Subcutaneous abdominal adipose tissue (tissue), 5 donors: ENCODE measurements around the gene SLC7A1.

Source experiments
- H3K27ac ChIP-seq: one replicate; pipeline ENCODE4 v1.7.0; 2013; ENCODE audit warnings: low read depth, mild to moderate bottlenecking, inconsistent platforms, low read length, moderate library complexity
- H3K27me3 ChIP-seq, 5 donors: one replicate each; pipeline ENCODE4 v1.7.0; 2013; ENCODE audit warnings: low read length in 5 of 5, inconsistent platforms in 1 of 5; ENCODE audit not compliant: control insufficient read depth in 5 of 5, insufficient read depth in 4 of 5
- H3K36me3 ChIP-seq, 5 donors: one replicate each; pipeline ENCODE4 v1.7.0; 2013; ENCODE audit warnings: low read length in 5 of 5; ENCODE audit not compliant: control insufficient read depth in 5 of 5, insufficient read depth in 5 of 5
- H3K4me1 ChIP-seq, 5 donors: one replicate each; pipeline ENCODE4 v1.7.0; 2013; ENCODE audit warnings: low read length in 5 of 5, mild to moderate bottlenecking in 3 of 5, moderate library complexity in 1 of 5; ENCODE audit not compliant: control insufficient read depth in 5 of 5, insufficient read depth in 5 of 5
- H3K4me3 ChIP-seq, 5 donors: one replicate each; pipeline ENCODE4 v1.7.0; 2013; ENCODE audit warnings: low read length in 5 of 5, low read depth in 1 of 5
- H3K9ac ChIP-seq, 5 donors: one replicate each; pipeline ENCODE4 v1.7.0; 2013; ENCODE audit warnings: low read length in 5 of 5, mild to moderate bottlenecking in 4 of 5, moderate library complexity in 3 of 5
- H3K9me3 ChIP-seq, 5 donors: one replicate each; pipeline ENCODE4 v1.7.0; 2013; ENCODE audit warnings: low read length in 5 of 5; ENCODE audit not compliant: control insufficient read depth in 5 of 5
- donor health status: healthy.
- donor health status: healthy.
- donor health status: healthy.
- donor health status: healthy.
- donor health status: healthy.

The SLC7A1 gene

DNA sequence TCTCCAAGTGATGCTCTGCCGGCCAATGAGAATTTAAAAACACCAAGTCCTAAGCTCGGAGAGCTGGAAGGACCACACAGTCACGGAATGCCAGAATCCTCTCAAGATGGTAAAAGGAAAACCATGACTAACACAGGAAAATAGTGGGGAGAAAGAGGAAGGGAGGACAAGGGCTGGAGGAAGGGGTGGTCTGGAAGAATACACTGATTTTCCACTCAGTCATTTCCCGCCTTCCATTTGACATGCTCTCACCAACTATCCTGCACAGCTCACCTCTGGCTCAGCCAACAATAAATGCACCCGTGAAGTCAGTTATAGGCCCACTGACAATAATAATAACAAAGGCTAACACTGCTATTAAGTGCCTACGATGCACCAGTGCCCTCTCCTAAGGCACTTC, 31.5 kb downstream of the SLC7A1 start:
- Histone ChIP-seq H3K4me1 (peaks cover 0 to 9% (median 7%) of the 10 kb centered on the region in 5 donors), H3K9ac (no peak overlapping the region), H3K9me3 (no peaks in the 10 kb centered on the region), H3K27me3 (no peaks in the 10 kb centered on the region), H3K27ac (no peak overlapping the region), H3K36me3 (no peaks in the 10 kb centered on the region), H3K4me3 (no peak overlapping the region)

DNA sequence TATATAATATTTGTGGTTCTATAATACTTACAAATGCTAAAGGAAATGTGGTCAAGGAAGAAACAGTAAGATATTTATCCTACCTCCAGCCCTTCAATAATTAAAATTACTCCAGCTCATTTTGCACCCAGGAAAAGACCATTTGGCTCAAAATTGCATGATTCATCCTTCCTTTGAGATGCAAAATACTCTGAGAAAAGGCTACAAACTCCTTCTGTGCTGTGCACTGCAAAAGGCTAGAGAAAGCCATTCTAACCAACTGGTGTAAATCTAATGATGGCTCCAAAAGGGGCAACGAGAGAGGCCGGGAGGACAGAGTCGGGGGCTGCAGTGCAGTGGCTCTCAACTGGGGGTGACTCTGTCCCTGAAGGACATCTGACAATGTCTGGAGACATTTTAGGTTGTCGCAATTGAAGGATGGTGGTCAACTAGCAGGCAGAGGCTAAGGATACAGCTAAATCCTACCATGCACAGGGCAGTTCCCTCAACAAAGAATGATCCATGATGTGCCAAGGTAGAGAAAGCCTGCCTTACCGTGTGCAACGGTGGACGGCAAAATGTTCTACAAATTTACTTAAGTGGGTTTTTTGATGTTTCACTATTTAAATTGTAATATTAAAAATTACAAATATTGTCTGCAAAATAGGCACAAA, 32.6 kb downstream of the SLC7A1 start:
- H3K27ac ChIP-seq: no peak overlapping the region
- H3K9me3 ChIP-seq: no peaks in the 10 kb centered on the region
- no peak overlapping the region for H3K9ac ChIP-seq

DNA sequence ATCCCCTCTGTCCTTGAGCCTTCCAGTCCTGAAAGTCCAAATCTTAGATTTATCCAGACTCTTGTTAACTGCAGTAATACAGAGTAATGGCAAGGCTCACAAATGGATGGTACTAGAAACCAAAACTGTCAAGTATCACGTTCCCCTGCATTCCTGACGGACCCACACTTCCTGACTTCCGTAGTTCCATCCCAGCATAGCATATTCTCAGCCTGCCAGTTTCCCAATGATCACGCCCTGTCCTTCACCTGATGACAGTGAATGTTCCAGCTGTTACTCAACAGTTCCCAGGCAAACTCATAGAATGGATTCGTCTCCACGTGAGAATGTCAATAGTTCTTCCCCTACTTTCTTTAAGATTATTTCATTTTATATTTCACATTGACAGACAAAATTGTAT, 33.6 kb downstream of the SLC7A1 start:
- no peaks in the 10 kb centered on the region for H3K4me1 ChIP-seq
- no peaks in the 10 kb centered on the region for H3K9me3 ChIP-seq
- no peak overlapping the region for H3K4me3 ChIP-seq
- no peaks in the 10 kb centered on the region for H3K36me3 ChIP-seq
- H3K27me3 ChIP-seq: no peaks in the 10 kb centered on the region
- no peak overlapping the region for H3K27ac ChIP-seq
- no peak overlapping the region for H3K9ac ChIP-seq

More for the DNA sequence above, 32.6 kb downstream of the SLC7A1 start:
- H3K4me3 ChIP-seq: no peak overlapping the region
- no peaks in the 10 kb centered on the region for H3K36me3 ChIP-seq
- no peaks in the 10 kb centered on the region for H3K27me3 ChIP-seq
- H3K4me1 ChIP-seq: peaks cover 0 to 8% (median 6%) of the 10 kb centered on the region in 5 donors

DNA sequence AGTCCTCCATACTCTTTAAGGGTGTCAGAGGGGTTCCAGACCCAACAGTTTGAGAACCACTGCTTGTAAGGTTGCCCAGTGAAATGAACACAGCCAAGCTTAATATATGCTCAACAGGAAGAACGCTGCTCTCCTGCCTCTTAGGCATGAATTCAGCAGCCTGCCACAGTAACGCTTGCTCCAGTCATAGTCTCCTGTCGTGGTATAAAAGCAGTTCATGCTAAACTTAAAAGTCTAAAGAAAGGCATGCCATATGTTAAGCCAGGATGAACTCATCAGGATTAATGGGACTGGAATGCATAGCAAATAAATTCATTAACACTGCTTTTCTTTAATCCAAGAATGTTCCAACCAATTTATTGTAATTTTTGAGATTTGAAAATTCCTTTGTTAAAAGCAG, 38.7 kb downstream of the SLC7A1 start:
- peaks cover 0 to 10% (median 3%) of the 10 kb centered on the region in 5 donors for H3K36me3 ChIP-seq
- no peaks in the 10 kb centered on the region for H3K4me1 ChIP-seq
- no peaks in the 10 kb centered on the region for H3K9me3 ChIP-seq
- no peak overlapping the region for H3K9ac ChIP-seq
- no peak overlapping the region for H3K27ac ChIP-seq
- H3K4me3 ChIP-seq: no peak overlapping the region
- H3K27me3 ChIP-seq: no peaks in the 10 kb centered on the region

DNA sequence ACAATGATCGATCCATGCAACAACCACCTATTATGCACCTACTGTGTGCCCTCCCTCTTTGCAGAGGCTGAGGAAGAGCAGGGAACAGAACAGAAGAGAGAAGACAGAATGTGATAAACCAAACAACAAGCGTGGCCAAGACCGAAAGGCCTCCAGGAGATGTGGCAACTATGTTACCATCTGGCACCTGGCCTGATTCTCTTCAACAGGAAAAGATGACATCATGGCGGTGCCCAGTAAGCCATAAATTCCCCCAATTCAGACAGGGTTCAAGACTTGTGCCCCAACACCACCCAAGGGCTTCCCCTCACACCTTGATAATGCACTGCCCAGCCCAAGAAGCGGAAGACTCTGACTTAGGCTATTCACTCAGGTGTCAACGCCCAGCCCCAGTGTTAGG, 44.3 kb downstream of the SLC7A1 start:
- Histone ChIP-seq H3K36me3 (peaks cover 0 to 24% (median 6%) of the 10 kb centered on the region in 5 donors), H3K4me3 (no peak overlapping the region), H3K27ac (no peak overlapping the region), H3K4me1 (peaks cover 0 to 8% (median 0%) of the 10 kb centered on the region in 5 donors), H3K9ac (no peak overlapping the region), H3K27me3 (no peaks in the 10 kb centered on the region), H3K9me3 (no peaks in the 10 kb centered on the region)

DNA sequence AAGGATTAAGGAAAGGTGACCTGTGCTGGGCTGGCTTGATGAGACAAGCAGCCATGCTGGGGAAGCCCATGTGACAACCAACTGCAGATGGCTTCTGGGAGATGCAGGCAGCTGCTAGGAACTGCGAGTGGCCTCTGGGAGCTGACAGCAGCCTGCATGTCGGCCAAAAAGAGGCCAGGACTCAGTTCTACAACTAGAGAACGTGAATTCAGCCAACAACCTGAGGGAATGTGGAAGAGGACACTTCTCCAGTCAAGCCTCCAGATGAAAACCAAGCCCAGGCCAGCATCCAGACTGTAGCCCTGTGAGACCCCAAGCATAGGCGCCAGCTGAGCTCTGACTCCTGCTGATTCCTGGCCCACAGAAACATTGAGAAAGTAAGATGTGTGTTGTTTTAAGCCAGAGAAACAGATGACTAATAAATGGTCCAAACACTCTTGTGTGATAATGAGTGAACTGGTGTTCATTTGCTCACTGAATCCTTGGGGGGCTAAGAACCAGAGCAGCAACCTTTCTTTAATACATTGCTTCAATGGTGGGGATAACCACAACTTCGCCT, 45.0 kb downstream of the SLC7A1 start:
- H3K9me3 ChIP-seq: no peaks in the 10 kb centered on the region
- H3K27me3 ChIP-seq: no peaks in the 10 kb centered on the region

DNA sequence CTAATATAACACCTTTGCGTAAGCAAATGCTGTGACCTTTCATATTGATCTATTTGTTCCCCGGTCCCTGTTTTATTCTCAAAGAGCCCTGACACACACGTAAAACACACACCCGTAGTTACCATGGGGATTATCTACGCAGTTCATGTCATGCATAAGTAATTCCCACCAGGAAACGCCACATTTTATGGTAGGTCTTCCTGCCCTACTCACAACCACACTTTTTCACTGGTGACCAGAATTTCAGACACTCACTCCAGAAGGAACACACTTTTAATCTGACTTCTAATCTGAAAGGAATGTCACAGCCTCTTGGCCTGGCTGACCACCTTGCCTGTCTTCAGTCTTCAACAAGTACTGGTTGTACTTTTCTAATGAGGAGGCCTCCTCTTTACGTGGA, 46.8 kb downstream of the SLC7A1 start:
- Histone ChIP-seq H3K27me3 (no peaks in the 10 kb centered on the region), H3K36me3 (peaks cover 0 to 24% (median 6%) of the 10 kb centered on the region in 5 donors)

More for the DNA sequence above, 45.0 kb downstream of the SLC7A1 start:
- Histone ChIP-seq H3K36me3 (peaks cover 0 to 24% (median 6%) of the 10 kb centered on the region in 5 donors), H3K4me1 (peaks cover 0 to 8% (median 0%) of the 10 kb centered on the region in 5 donors), H3K4me3 (no peak overlapping the region), H3K9ac (no peak overlapping the region), H3K27ac (no peak overlapping the region)

DNA sequence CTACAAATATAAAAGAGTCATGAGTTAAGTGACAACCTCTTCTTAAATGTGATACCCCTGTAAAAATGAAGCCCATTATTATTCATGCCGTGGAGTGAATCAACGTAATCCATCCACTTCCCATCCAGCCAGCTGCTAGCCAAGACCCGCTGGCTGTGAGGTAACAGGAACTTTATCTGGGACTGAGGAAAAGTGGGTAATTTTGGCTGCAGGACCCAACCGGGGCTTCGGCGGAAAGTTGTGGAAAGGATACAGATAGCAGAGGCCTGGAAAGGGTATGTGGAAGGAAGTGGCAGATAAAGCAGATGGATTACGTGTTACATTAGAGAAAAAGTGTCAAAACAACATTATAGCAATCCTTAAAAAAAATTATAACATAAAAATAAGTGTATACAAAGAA, 48.3 kb downstream of the SLC7A1 start:
- no peak overlapping the region for H3K27ac ChIP-seq
- no peak overlapping the region for H3K4me3 ChIP-seq
- H3K27me3 ChIP-seq: no peaks in the 10 kb centered on the region
- H3K4me1 ChIP-seq: peaks cover 0 to 8% (median 0%) of the 10 kb centered on the region in 5 donors
- H3K9me3 ChIP-seq: no peaks in the 10 kb centered on the region
- H3K9ac ChIP-seq: no peak overlapping the region
- H3K36me3 ChIP-seq: peaks cover 0 to 17% (median 2%) of the 10 kb centered on the region in 5 donors

More for the DNA sequence above, 46.8 kb downstream of the SLC7A1 start:
- Histone ChIP-seq H3K27ac (no peak overlapping the region), H3K4me1 (peaks cover 0 to 8% (median 0%) of the 10 kb centered on the region in 5 donors), H3K9ac (no peak overlapping the region), H3K9me3 (no peaks in the 10 kb centered on the region), H3K4me3 (no peak overlapping the region)

DNA sequence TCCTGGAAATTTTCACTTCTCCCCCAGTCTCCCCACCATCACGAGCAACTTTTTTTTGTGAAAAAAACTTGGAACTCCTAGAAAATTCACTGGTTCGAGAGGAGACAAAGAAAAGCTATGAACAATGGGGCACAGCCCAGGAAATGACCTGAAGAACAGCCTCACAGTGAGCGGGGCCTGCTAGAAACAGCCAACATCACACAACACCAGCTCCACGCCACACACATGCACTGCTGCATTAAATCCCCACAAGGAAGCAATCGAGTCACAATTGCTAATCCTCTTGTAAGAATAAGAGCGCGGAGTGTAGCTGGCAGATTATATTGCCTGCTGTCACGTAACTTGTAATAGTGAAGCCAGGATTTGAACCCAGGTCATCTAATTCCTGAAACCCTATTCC, 48.8 kb downstream of the SLC7A1 start:
- no peak overlapping the region for H3K4me3 ChIP-seq
- no peak overlapping the region for H3K9ac ChIP-seq
- H3K27ac ChIP-seq: no peak overlapping the region
- H3K4me1 ChIP-seq: peaks cover 0 to 8% (median 0%) of the 10 kb centered on the region in 5 donors
- H3K27me3 ChIP-seq: no peaks in the 10 kb centered on the region
- H3K9me3 ChIP-seq: no peaks in the 10 kb centered on the region
- peaks cover 0 to 13% (median 0%) of the 10 kb centered on the region in 5 donors for H3K36me3 ChIP-seq

DNA sequence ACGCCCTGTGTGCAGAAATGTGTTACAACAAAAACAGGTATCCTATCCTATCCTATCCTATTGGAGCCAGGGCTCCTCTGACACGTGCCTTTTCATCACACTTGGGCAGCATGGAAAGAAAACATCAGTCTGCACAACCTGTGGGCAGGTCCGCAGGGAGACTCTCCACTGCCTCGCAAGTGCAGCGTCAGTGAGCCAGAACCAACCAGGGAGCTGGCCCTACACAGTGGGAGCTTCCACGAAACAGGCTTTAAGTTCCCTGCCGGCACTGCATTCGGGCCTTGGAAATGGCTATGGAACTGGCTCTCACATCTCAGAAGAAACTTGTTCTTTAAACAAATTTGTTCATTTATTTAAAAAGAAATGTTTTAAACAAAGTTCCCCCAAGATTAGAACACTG, 49.5 kb downstream of the SLC7A1 start:
- H3K27me3 ChIP-seq: no peaks in the 10 kb centered on the region
- H3K27ac ChIP-seq: no peak overlapping the region
- peaks cover 0 to 7% (median 0%) of the 10 kb centered on the region in 5 donors for H3K36me3 ChIP-seq
- H3K4me1 ChIP-seq: peaks cover 0 to 8% (median 0%) of the 10 kb centered on the region in 5 donors
- no peak overlapping the region for H3K9ac ChIP-seq
- H3K9me3 ChIP-seq: no peaks in the 10 kb centered on the region
- no peak overlapping the region for H3K4me3 ChIP-seq
